ENCODE measurements around the gene PRRG1.
"Not testable (repeated sequence)": the region's sequence is repeated elsewhere in the genome, so short reads cannot be mapped to it uniquely, and the experiment has no call there.

PRRG1 gene

DNA sequence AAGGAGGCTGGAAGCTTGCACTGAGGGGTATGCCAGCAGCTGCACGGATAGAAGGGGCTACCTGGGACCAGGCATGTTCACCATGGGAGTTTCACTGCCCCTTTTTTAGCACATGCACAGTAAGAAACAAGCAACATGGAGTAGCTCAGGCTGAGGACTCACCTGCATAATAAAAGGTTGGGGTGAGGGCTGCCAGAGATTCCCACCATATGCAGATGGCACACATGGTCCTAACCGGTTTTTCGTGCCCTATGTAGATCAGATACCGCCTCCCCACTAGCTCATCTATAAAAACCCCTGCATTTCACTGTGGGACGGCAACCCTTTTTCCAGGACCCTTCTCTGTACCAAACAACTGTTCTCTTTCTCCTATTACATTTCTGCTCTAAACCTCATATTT is 125.3 kb downstream of the PRRG1 start:
- DNase-seq: no peak

DNA sequence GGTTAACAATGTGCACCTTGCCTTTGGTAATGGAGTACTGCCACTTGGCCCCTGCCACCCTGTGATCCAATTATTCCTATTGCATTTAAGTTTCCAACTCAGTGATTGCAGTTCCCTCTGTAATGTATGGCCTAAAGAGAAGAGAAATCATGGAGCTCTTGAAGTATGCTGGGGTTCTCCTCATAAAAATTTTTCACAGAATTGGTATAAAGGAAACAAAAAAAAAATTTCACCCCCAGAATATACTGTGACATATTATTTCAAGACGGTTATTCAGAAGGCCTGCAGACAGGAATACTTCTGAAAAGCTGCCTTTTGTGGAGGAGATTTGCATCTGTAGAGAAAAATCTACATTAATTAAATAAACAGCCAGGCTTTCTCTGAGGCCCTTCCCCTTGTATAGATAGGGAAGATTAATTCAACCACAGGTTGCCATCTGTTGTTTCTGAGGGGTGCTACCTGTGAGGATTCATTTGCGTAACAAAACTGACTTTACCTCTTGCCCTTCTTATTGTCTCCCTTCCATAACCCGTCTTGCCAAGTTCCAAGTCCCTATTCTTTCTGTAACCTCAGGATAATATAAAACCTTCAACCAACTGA is 127.5 kb downstream of the PRRG1 start:
- DNase-seq: no peak

DNA sequence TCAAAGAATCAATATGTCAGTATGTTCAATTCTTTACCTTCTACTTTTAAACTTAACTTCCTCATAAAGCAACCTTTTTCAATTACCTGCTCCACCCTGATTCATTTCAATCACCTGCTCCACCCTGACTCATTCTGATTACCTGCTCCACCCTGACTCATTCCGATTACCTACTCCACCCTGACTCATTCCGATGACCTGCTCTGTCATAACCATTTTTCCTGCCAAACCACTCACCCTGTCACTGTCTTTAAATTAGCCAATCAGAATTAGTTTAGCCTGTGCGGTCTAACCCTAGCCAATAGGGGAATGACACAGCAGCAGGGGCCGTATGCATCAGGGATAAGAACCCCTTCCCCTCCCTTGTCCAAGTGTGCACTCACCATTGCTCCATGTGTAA is 135.2 kb downstream of the PRRG1 start:
- not testable (repeated sequence) for DNase-seq

DNA sequence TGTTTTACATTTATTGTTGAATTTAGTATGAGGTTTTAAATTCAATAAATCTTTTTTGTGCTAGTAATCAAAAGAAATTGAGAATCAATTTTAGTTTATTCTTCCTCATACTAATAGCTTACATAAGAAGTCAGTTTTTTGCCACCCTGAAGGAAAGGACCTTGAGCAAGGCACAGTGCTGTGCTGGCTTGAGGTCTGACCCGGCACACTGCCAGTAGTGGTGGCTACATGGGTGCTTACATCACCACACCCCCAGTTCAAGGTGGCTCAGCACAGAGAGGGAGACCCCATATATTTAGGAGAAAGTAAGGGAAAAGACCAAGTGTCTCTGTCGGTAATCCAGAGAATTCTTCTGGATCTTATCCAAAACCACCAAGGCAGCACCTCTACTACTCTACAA is 136.3 kb downstream of the PRRG1 start:
- no peak for DNase-seq

DNA sequence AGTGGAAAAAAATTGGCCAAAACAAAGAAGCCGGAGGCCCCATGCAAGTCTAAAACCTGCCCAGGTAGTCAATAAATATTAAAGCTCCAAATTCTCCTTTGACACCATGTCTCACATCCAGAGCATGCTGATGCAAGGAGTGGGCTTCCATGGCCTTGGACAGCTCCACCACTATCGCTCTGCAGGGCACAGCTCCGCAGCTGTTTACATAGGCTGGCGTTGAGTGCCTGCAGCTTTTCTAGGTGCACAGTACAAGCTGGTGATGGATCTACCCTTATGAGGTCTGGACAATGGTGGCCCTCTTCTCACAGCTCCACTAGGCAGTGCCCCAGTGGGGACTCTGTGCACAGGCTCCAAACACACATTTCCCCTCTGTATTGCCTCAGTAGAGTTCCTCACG is 138.1 kb downstream of the PRRG1 start:
- DNase-seq: no peak

DNA sequence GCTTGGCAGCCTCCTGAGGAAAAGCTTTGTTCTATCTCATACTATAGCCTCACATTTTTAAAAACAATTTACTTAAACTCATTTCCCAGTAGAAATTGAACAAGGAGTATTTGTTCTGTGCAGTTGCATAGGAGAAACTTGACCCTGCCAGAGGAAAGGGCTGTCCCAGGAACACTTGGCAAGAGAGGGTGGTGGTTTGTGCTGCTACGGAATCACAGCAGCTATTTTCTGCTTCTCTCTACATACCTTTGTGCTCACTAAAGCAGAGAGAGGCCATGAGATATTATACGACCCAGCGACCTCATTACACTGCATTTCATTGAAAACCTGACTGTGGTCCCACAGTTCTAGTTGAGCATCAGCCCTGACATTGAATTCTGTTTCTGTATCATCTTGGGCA is 139.2 kb downstream of the PRRG1 start:
- no peak for DNase-seq

DNA sequence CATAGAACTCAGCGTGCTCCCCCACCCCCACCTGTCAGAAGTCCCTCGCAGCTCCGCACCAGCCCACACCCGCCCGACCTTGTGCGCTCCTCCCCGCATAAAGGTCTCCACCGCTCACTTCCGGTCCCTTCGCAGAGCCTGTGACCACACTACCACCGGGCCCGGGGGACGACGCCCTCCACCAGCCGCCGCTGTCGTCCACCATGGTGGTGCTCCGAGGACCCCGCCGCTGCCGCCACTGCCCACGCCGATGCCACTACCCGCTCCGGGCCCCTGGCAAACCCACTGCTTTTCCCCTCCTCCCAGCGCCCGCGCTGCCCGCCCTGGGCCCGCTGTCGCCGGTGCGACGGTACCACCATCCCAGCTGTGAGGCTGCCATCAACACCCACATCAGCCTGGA is 142.5 kb downstream of the PRRG1 start:
- no peak for DNase-seq

DNA sequence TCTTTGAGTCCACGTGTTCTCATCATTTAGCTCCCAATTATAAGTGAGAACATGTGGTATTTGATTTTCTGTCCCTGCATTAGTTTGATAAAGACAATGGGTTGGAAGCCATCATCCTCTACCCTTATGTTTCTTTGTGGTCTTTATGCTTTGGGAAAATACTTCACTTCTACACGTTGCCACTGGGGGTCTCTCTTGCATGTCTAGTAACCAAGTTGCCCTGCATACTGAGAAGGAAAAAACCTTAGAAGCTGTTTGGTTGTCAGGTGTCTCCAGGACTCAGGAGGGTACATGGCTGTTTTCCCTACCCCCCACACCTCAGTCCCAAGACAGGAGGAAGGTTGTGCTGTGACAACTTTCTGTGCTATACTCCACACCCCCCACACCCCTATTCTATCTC is 146.6 kb downstream of the PRRG1 start:
- DNase-seq: peak in 1 of 4 experiments; percentile 1

DNA sequence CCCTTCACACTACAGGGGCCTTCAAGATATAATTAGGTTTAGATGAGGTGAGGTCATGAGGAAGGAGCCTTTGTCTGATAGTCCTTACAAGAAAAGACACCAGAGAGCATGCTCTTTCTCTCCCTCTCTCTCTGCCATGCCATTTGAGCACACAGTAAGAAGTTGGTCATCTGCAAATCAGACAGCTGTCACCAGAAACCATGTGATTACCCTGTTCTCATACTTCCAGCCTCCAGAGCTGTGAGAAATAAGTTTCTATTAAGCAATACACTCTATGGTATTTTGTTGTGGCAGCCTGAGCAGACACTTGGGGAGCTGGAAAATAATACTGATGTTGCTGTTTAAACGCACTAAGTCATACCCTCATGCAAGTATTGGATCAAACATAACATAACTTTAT is 148.0 kb downstream of the PRRG1 start:
- DNase-seq: peak in 3 of 4 experiments; percentile 1 to 8 (median 2)

DNA sequence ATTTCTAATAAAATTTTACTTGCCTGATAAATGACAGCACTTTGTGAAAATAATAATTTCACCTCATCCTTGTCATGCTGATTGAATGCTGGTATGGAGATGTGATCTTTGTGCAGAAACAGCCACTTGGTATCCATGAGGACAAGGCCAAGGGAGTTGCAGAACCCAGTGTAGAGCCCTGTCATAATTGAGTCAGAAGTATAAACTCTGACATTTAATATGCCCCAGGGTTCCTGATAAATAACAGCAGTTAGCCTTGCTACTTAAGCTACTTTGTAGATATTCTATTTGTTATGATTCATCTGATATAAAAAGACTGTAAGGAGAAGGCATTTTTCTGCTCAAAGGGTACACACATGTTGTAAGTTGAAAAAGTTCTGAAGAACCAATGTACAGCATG is 149.2 kb downstream of the PRRG1 start:
- not testable (repeated sequence) for DNase-seq

DNA sequence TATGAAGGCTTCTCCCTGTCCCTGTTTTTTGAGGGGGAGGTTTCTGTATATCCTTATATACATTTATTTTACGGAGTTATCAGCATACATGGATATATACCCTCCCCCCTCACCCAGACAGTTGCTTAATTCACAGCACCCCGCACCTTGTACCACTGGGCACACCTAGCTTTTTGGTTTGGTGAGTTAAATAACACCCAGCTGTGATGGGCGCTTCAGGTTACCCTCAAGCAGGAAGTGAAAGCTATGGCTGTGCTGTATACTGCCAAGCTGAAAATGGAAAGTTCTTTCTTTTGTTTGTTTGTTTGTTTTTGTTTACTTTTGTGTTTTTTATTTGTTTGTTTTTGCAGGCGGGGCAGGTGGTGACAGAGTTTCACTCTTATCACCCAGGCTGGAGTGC is 150.5 kb downstream of the PRRG1 start:
- DNase-seq: not testable (repeated sequence)

DNA sequence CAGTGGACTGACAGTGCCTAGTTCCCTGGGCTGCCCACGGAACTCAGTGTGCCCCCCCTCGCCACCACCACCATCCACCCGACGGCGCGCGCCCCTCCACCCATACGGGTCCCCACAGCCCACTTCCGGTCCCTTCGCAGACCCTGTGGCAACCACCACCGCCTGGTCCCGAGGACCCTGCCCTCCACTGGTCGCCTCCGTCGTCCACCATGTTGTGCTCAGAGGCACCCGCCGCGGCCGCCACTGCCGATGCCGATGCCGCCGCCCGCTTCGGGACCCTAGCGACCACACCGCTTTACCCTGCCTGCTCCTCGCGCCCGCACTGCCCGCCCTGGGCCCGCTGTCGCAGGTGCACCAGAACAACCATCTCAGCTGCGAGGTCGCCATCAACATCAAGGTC is 155.8 kb downstream of the PRRG1 start:
- DNase-seq: no peak
